Measurements from ENCODE around the gene ANKS1A. TPM values are rescaled to one million over a fixed set of nuclear protein-coding genes. Genes with fewer than 3 reads are reported as not detected.

The ANKS1A gene
- total RNA-seq, 4 donors from 2014 or later: 12.1 to 31.8 (median 24.1) TPM

DNA sequence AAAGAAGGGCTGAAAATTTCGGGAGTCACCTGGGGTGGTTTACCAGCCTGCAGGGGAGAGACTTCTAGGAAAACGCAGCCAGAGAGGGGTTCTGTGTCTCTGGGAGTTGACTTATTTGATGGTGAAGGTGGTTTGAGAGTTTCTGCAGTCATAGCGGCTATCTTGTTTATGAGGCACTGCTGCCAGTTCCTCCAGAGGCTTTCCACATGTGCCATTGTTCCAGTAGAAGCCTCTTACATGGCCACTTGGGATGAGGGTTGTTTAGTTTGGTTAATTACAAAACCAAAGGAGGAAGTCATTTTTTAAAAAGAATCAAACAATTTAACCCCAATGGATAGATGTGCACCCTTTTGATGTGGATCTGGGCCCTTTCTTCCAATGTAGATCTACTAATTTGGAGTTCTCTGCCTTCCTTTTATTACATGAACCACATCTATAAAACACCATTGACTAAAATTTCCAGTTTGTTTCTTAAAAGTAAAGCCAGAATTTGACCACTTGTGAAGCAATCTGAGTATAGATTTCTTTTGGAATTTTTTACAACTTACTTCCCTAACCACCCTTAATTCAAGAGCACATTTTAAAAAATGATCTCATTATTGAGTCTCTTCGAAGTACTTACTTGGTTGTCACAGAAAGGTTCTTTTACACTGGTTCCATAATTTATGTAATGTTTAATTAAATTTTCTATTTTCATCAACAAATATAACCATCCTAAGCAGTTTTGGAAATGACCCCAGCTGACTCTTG, 154.5 kb downstream of the ANKS1A start:
- Histone ChIP-seq H3K36me3 (no peaks in the 10 kb centered on the region), H3K9me3 (no peaks in the 10 kb centered on the region), H3K4me3 (no peak overlapping the region), H3K27ac (peak overlapping the region; percentile 39 to 62), H3K4me1 (peaks cover 0 to 14% of the 10 kb centered on the region in 2 donors), H3K27me3 (no peaks in the 10 kb centered on the region)
- no peak for DNase-seq
- intact Hi-C loops (cut with DNase I; ENCODE audit: low total_unique reads): no loop called here
- TF ChIP-seq POLR2A (IDR thresholded peaks at IDR 0.05): no peak
- TF ChIP-seq, protein P1, sequence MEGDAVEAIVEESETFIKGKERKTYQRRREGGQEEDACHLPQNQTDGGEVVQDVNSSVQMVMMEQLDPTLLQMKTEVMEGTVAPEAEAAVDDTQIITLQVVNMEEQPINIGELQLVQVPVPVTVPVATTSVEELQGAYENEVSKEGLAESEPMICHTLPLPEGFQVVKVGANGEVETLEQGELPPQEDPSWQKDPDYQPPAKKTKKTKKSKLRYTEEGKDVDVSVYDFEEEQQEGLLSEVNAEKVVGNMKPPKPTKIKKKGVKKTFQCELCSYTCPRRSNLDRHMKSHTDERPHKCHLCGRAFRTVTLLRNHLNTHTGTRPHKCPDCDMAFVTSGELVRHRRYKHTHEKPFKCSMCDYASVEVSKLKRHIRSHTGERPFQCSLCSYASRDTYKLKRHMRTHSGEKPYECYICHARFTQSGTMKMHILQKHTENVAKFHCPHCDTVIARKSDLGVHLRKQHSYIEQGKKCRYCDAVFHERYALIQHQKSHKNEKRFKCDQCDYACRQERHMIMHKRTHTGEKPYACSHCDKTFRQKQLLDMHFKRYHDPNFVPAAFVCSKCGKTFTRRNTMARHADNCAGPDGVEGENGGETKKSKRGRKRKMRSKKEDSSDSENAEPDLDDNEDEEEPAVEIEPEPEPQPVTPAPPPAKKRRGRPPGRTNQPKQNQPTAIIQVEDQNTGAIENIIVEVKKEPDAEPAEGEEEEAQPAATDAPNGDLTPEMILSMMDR (IDR thresholded peaks at IDR 0.05): no peak

DNA sequence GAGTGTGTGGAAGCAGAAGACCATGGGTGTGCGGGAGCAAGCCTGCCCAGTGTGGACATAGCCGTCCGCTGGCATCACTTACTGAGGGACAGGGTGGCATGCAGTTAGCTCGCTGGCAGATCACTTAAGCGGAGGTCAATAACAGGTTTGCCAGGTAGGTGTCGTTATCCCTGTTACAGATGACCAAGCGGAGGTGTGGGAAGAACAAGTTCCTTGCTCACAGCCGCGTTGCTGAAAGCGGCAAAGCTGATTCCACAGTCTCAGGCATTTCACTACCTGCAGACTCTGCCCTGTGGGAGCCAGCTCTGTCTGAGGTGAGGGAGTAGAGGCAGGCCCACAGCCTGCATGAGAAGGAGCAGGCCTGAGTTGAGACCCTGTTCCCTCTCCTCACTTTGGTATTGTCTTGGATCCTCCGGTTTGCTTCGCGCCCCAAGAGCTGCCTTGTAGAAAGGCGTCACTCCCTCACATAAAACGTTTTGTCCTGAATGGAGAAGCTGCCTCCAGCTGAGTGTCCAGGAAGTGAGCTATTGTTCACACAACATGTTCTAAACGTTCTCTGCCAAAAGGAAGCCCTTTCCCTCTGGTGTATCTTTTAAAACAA, 155.2 kb downstream of the ANKS1A start:
- Histone ChIP-seq H3K27me3 (no peaks in the 10 kb centered on the region), H3K27ac (peak overlapping the region; percentile 39 to 62), H3K4me3 (no peak overlapping the region), H3K36me3 (no peaks in the 10 kb centered on the region), H3K4me1 (peaks cover 0 to 15% of the 10 kb centered on the region in 2 donors), H3K9me3 (no peaks in the 10 kb centered on the region)
- no peak for TF ChIP-seq POLR2A (IDR thresholded peaks at IDR 0.05)
- TF ChIP-seq, protein P1 (IDR thresholded peaks at IDR 0.05): no peak
- intact Hi-C loops (cut with DNase I; ENCODE audit: low total_unique reads): no loop called here
- no peak for DNase-seq

DNA sequence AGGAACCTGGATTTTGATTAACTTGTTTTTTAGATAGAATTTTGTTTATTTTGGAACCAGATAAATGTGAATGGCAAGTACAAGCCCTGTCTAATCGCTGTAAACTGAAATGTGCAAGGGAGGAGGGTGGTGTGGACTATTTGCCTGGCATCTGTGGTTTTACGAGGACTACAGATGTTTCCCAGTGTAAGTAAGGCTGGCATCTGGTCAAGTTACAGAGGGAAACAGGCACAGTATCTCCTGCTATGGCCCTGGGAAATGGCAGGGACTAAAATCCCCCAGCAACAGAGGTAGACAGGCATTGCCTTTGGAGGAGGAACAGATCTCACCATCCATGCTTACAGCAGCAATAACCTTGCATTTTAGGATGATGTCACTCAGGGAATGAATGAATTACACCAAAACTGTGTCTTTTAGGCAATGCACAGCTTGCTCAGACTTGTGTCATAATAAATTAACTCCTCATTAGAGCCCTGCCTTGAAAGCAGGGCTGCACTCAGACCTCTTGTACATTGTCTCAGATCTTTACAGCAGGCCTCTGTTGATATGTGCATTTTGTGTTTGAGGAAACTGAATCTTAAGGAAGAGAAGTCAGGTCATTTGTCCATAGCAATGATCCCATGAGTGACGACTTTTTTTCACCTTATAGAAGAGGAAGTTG, 155.8 kb downstream of the ANKS1A start:
- intact Hi-C loops (cut with DNase I; ENCODE audit: low total_unique reads): no loop called here
- Histone ChIP-seq H3K4me3 (no peak overlapping the region), H3K27ac (peak overlapping the region; percentile 52 to 62), H3K9me3 (no peaks in the 10 kb centered on the region), H3K27me3 (no peaks in the 10 kb centered on the region), H3K4me1 (peaks cover 0 to 15% of the 10 kb centered on the region in 2 donors), H3K36me3 (no peaks in the 10 kb centered on the region)
- TF ChIP-seq POLR2A (IDR thresholded peaks at IDR 0.05): no peak
- TF ChIP-seq, protein P1 (IDR thresholded peaks at IDR 0.05): no peak
- DNase-seq: peak in 1 of 2 donors; percentile 44

DNA sequence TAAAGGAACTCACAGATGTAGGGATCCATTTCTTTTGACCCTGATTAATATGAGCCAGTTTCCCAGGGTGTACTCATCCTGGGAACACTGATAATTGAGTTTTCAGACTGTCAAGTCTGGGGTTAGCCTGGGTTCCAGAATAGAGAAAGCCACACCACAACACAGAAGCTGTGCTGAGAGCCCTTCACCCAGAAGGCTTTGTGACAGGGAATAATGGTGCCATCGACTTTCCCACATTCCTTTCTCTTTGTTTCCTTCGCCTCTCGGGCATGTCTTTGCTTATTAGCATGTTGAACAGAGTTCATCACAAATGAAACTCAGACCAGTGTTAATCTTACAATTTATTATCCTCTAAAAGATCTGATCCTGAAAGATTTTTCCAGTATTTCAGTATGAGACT, 157.0 kb downstream of the ANKS1A start:
- no peak for TF ChIP-seq POLR2A (IDR thresholded peaks at IDR 0.05)
- TF ChIP-seq, protein P1 (IDR thresholded peaks at IDR 0.05): no peak
- Histone ChIP-seq H3K9me3 (no peaks in the 10 kb centered on the region), H3K36me3 (no peaks in the 10 kb centered on the region), H3K27me3 (no peaks in the 10 kb centered on the region), H3K27ac (peak overlapping the region; percentile 52 to 62), H3K4me3 (no peak overlapping the region), H3K4me1 (peaks cover 0 to 15% of the 10 kb centered on the region in 2 donors)
- intact Hi-C loops (cut with DNase I; ENCODE audit: low total_unique reads): no loop called here
- DNase-seq: no peak

DNA sequence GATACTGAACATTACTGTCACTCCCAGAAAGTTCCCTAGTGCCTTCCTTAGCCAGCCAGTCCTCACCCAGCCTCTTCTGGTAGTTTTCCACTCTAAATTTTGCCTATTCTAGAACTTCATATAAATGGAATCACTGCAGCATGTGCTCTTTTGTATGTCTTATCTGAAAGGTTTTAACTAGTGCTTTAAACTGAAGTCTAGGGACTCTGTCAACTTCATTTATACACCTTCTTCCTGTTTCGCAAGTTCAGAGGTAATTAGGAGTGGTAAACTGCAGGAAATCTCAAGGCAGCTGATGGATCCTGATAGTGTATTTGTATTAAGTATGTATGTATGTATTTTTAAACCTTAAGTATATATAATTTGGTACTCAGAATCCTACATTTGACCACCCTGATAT, 157.8 kb downstream of the ANKS1A start:
- H3K4me3 ChIP-seq: no peak overlapping the region
- intact Hi-C loops (cut with DNase I; ENCODE audit: low total_unique reads): no loop called here
- peak overlapping the region; percentile 52 to 62 for H3K27ac ChIP-seq
- no peaks in the 10 kb centered on the region for H3K27me3 ChIP-seq
- no peak for TF ChIP-seq POLR2A (IDR thresholded peaks at IDR 0.05)
- TF ChIP-seq, protein P1 (IDR thresholded peaks at IDR 0.05): no peak
- H3K4me1 ChIP-seq: peaks cover 0 to 15% of the 10 kb centered on the region in 2 donors
- H3K9me3 ChIP-seq: no peaks in the 10 kb centered on the region
- no peaks in the 10 kb centered on the region for H3K36me3 ChIP-seq
- no peak for DNase-seq
